GM11168 (cell line): ENCODE results near the gene ZBTB8B.
"Not testable (repeated sequence)": the region's sequence is repeated elsewhere in the genome, so short reads cannot be mapped to it uniquely, and the experiment has no call there.

ENCODE experiments used
- in situ Hi-C: fragments of 300-500 bp; cut with MboI; formaldehyde crosslinking; loops from one replicate; pipeline ENCODE4 v1.12.0; 2022; ENCODE audit warnings: low sequenced_read_pairs; ENCODE audit not compliant: unreplicated experiment

ZBTB8B gene

DNA sequence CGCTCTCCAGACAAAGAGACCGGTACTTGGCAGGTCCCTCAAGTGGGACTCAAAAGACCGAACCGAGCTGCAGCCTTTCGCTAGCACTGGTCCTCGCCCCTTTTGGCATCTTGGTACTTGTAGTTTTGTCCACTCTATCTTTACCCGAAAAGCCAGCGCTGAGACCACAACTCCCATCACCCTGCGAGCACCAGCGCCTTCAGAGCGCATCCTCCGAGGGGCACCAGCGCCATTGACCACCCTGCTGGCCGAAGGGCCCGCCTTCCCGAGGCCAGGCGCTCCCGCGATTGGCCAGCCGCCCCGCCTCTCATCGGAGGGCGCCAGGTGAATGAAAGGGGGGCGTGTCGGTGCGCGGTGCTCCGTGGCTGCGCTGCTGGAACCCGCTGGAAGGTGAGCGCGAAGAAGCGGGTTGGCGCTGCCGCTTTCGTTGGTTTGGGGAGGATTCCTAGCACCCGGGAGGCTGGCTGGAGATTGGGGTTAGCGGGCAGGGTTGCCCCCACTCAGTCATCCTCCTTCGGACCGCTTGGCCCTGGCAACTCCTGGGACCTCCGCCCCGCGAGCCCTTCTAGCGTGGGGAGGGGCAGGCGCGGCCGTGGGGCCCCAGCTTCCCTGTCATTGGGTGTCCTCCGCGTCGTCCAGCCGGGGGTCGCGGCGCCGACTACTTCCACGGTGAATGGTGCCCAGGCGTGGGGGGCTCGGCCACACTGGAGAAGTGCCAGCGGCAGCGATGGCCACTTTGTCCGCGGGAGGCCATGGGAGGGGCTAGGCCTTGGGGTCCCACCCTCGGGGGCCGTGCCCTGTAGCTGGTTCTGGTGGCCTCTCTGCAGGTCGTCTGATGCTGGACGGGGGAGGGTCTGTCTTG, at the start of gene ZBTB8B:
Gene ZBTB8B, plus strand, starts transcription at position 357 of the 862 bp plus-strand sequence. CDS start 5,553 bp downstream, outside the sequence.
- in situ Hi-C loops: no loop called here

GRCh38 chr1:32421775-32422174, 43.1 kb upstream of the ZBTB8B start:
- in situ Hi-C loops: no loop called here

DNA sequence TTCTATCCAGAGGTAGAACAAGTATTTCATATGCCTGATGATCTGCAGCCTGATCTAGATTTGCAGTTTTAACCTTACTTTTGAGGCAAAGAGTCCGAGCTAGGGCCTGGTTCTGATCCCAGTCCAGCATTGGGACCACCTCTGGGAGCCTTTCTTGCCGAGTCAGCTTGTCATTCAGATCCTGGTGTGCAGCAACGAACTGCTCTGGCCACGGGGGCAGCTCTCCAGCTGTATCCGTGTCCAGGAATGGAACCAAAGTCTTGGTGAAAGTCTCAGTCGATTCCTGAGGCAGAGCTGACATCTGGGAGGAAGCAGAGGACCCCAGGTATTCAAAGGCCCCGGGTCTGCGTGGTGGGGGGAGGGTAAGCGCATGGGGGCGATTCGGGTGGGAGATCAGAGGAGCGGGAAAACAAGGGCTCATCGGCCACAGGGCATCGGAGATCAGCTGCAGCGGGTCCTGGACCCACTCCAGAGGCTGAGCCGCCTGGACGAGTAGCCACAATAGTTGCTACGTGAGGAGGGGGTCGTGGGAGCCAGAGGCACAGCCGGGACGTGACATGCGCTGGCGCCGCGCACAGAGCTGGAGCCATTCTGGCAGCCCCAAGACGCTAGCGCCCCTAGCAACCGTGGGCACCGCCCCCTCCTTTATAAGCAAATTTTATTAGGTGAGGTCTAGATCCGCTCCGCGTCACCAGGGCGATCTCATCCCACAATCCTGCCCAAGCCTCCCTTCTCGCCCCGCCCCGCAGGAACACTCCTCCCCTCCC, 38.2 kb upstream of the ZBTB8B start:
- in situ Hi-C loops: no loop called here

GRCh38 chr1:32427264-32427963, 37.5 kb upstream of the ZBTB8B start:
- in situ Hi-C loops: no loop called here

GRCh38 chr1:32431736-32432400, 33.0 kb upstream of the ZBTB8B start:
- in situ Hi-C loops: no loop called here

DNA sequence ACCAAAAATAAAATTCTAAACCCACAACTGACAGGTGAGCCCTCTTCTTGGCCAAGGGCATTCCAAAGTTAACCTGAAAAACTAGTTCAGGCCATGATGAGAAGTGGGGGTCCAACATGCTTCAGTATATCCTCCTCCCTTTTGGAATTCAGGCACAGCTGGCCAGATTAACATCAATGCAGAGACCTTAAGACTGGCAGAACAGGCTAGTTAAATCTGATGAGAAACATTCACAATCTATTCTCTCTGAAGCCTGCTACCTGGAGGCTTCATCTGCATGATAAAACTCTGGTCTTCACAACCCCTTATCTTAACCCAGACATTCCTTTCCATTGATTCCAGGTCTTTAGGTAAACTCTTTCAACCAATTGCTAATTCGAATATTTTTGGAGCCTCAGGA, 26.7 kb upstream of the ZBTB8B start:
- in situ Hi-C loops: no loop called here

DNA sequence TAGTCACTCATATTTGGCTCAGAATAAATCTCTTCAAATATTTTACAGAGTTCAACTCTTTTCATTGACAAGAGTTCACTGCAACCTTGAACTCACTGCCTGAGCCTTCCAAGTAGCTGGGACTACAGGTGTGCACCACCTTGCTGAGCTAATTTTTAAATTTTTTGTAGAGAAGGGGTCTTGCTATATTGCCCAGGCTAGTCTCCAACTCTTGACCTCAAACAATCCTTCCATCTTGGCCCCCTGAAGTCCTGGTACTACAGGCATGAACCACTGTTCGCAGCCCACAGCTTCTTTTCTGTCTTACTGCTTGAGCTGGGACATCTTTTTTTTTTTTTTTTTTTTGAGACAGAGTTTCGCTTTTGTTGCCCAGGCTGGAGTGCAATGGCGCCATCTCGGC, 26.1 kb upstream of the ZBTB8B start:
- in situ Hi-C loops: not testable (repeated sequence)

DNA sequence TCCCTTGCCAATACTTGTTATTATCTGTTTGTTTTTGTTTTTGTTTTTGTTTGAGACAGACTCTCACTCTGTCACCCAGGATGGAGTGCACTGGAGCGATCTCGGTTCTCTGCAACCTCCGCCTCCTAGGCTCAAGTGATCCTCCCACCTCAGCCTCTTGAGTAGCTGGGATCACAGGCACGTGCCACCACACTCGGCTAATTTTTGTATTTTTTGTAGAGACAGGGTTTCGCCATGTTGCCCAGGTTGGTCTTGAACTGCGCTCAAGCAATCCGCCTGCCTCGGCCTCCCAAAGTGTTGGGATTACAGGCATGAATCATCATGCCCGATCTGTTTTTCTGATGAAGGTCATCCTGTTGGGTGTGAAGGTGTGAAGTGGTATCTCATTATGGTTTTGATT, 23.4 kb upstream of the ZBTB8B start:
- in situ Hi-C loops: not testable (repeated sequence)

GRCh38 chr1:32447469-32448185, 17.2 kb upstream of the ZBTB8B start:
- in situ Hi-C loops: no loop called here

- in situ Hi-C loops: not testable (repeated sequence)
These were observed 16.6 kb upstream of the ZBTB8B start for GRCh38 chr1:32448186-32448772.

DNA sequence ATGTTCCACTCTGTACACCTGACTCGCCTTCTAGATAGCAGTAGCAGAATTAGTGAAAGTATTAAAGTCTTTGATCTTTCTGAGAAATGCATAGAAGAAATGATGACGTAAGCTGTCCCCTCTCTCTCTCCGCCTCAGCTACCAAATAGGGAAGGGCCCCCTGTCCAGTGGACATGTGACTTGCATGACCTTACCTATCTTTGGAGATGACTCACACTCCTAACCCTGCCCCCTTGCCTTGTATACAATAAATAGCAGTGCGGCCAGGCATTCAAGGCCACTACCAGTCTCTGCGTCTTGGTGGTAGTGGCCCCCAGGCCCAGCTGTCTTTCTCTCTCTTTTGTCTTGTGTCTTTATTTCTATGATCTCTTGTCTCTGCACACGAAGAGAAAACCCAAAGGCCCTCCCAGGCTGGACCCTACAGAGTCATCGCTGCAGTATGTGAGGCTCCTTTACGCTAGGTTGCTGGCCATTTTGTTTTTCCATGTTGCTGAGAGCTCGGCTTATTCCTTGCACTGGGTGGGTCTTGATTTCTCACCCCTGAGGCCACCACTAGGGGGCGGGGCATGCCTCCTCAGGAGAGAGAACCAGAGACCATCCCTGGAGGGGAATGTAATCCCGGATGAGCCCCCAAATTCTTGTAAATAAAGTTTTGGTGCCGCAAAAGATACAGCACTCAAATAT, 16.0 kb upstream of the ZBTB8B start:
- in situ Hi-C loops: no loop called here

DNA sequence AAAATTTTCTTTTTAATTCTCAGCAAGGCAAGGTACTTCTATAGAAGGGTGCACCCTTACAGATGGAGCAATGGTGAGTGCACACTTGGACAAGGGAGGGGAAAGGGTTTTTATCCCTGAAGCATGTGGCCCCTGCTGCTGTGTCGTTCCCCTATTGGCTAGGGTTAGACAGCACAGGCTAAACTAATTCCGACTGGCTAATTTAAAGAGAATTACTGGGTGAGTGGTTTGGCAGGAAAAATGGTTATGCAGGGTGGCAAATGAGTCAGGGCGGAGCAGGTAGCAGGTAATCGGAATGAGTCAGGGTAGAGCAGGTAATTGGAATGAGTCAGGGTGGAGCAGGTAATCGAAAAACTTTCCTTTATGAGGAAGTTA, 15.4 kb upstream of the ZBTB8B start:
- in situ Hi-C loops: not testable (repeated sequence)

DNA sequence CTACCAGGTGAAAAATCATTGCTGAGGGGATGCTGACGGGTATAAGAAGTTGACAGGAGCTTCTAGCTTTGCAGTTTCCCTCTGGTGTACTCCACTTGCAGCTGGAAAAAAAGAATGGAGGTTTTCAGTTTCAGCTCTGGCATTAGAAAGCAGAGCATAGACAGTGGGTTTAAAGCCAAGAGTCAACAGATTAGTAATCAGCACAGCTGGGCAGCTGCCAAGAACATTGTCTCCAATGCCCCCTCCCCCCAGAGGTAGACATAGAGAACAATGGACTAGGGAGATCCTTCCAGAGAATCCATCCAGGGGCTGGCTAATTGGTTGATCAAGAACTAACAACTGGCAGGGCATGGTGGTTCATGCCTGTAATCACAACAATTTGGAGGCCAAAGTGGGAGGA, 10.1 kb upstream of the ZBTB8B start:
- in situ Hi-C loops: no loop called here

DNA sequence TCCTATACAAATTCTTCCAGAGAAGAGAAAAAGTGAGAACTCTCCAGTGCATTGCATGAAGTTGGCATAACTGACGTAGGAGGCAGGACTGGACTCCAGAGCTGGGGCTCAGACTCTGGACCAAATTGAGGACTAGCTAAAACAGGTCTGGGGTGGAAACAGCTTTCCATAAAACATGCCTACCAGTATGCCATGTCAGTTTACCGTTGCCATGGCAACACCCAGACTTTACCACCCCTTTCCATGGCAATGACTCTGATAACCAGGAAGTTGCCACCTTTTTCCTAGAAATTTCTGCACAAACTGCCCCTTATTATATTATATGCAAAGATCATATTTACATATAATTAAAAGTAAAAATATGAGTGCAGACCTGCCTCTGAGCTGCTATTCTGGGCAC, 8.9 kb upstream of the ZBTB8B start:
- in situ Hi-C loops: no loop called here

- in situ Hi-C loops: not testable (repeated sequence)
These were observed 6.1 kb upstream of the ZBTB8B start for GRCh38 chr1:32458798-32459197.

- in situ Hi-C loops: not testable (repeated sequence)
These were observed 1.9 kb upstream of the ZBTB8B start for GRCh38 chr1:32462977-32463376.

DNA sequence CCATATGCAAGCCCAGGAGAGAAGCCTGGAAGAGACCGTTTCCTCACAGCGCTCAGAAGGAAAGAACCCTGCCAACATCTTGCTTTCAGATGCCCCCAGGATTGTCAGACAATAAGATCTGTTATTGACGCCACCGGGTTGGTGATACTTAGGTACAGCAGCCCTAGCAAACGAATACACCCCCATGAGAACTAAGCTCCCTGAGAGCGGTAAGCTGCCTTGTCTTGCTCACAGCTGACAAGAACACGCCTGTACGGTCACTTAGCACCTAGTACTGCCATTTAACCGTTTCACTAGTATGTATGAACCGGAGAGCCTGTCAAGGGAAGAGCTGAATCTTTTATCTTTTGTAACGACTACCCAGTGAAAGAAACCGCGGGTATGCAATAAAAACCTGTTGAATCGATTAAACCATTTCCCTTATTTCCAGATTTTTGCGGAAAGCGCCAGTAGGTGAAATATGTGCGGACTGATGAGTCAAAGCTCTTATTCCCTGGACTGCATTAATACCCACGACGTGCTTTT, 619 bp upstream of the ZBTB8B start:
- in situ Hi-C loops: no loop called here

- in situ Hi-C loops: no loop called here
These were observed 684 bp downstream of the ZBTB8B start for GRCh38 chr1:32465578-32465933.

DNA sequence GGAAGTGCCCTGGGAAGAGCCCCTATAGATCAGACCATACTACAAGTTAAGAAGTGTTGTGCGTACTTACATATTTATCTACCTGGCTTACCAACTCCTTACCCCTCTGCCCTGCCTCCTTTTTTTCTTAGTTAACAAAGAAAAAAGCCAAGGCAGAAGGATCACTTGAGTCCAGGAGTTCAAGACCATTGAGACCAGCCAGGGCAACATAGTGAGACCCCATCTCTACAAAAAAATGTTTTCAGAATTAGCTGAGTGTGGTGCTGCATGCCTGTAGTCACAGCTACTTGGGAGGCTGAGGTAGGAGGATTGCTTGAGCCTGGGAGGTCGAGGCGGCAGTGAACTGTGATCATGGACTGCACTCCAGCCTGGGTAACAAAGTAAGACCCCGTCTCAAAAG, 1.9 kb downstream of the ZBTB8B start:
- in situ Hi-C loops: no loop called here
